SK-N-SH (cell line): ENCODE data around the gene HSD3B7. TPM values are rescaled to one million over a fixed set of nuclear protein-coding genes. Genes with fewer than 3 reads are reported as not detected.

Experiments
- CTCF ChIA-PET: fragments of 300-600, 350-600 bp; formaldehyde crosslinking; extraction: SDS; loops from one replicate; lab custom pipeline; 2021; lab: Yijun Ruan, JAX
- POLR2A ChIA-PET: fragments of 350-600 bp; sonication (Branson Sonifier 250); formaldehyde crosslinking; extraction: SDS; loops from one replicate; lab custom pipeline; 2020; ENCODE audit warnings: antibody characterized with exemption, inconsistent platforms; lab: Yijun Ruan, JAX
- DNase-seq: peaks from one replicate; pipeline ENCODE4 v3.0.0; 2012
- H2AFZ ChIP-seq: fragments of 200-600 bp; sonication (generic); 2 replicates; pipeline ENCODE4 v1.8.1; 2016; ENCODE audit warnings: antibody characterized with exemption, mild to moderate bottlenecking, low read depth
- H3F3A ChIP-seq: fragments of 200-600 bp; sonication (generic); replicated peaks from 2 replicates; pipeline ENCODE3; 2016; ENCODE audit warnings: antibody characterized with exemption, mild to moderate bottlenecking; ENCODE audit not compliant: insufficient read depth
- H3K27ac ChIP-seq, 2 experiments: fragments of 200-500 bp in 1 of 2; fragments of 200-600 bp in 1 of 2; sonication (Bioruptor generic) in 1 of 2; sonication (generic), shearing (Covaris generic) in 1 of 2; 2 replicates each; pipeline versions ENCODE4 v1.5.1 to v1.6.1; 2014 to 2016; ENCODE audit warnings: low read depth in 2 of 2, inconsistent platforms in 1 of 2, low read length in 1 of 2, mild to moderate bottlenecking in 1 of 2, mixed read lengths in 1 of 2
- H3K27me3 ChIP-seq: fragments of 200-600 bp; sonication (generic), shearing (Covaris generic); 2 replicates; pipeline ENCODE4 v1.6.1; 2016; ENCODE audit warnings: mixed run types; ENCODE audit not compliant: insufficient read depth
- H3K36me3 ChIP-seq, 2 experiments: fragments of 200-500 bp in 1 of 2; fragments of 200-600 bp in 1 of 2; sonication (Bioruptor generic) in 1 of 2; sonication (generic) in 1 of 2; replicated peaks in 1 of 2; 2 replicates each; pipeline versions ENCODE3 to v1.5.1; 2014 to 2016; ENCODE audit warnings: low read length in 1 of 2, mild to moderate bottlenecking in 1 of 2; ENCODE audit not compliant: insufficient read depth in 2 of 2, control insufficient read depth in 1 of 2
- H3K4me1 ChIP-seq, 2 experiments: fragments of 200-500 bp in 1 of 2; fragments of 200-600 bp in 1 of 2; sonication (Bioruptor generic) in 1 of 2; sonication (generic), shearing (Covaris generic) in 1 of 2; 2 replicates each; pipeline versions ENCODE4 v1.5.1 to v1.6.1; 2014 to 2016; ENCODE audit warnings: low read depth in 1 of 2, low read length in 1 of 2, mixed run types in 1 of 2; ENCODE audit not compliant: insufficient read depth in 2 of 2, control insufficient read depth in 1 of 2
- H3K4me2 ChIP-seq: fragments of 200-600 bp; sonication (generic), shearing (Covaris generic); 2 replicates; pipeline ENCODE4 v1.6.1; 2017; ENCODE audit warnings: mixed run types
- H3K4me3 ChIP-seq, 2 experiments: fragments of 200-500 bp in 1 of 2; fragments of 200-600 bp in 1 of 2; sonication (Bioruptor generic) in 1 of 2; sonication (generic), shearing (Covaris generic) in 1 of 2; 2 replicates each; pipeline versions ENCODE4 v1.5.1 to v1.8.1; 2014 to 2016; ENCODE audit warnings: low read depth in 2 of 2, inconsistent platforms in 1 of 2, low read length in 1 of 2, mild to moderate bottlenecking in 1 of 2, mixed read lengths in 1 of 2, moderate library complexity in 1 of 2
- H3K79me2 ChIP-seq: fragments of 200-600 bp; sonication (generic); 2 replicates; pipeline ENCODE4 v1.8.1; 2017; ENCODE audit warnings: mild to moderate bottlenecking; ENCODE audit not compliant: insufficient read depth
- H3K9ac ChIP-seq: fragments of 200-600 bp; sonication (generic); 2 replicates; pipeline ENCODE4 v1.6.1; 2017; ENCODE audit warnings: mixed run types
- H3K9me2 ChIP-seq: fragments of 200-600 bp; sonication (generic); 2 replicates; pipeline ENCODE4 v1.6.1; 2017; ENCODE audit warnings: mixed run types
- H3K9me3 ChIP-seq: fragments of 200-600 bp; sonication (generic); 2 replicates; pipeline ENCODE4 v1.6.1; 2017; ENCODE audit warnings: mixed run types, mild to moderate bottlenecking, moderate library complexity
- H4K20me1 ChIP-seq: fragments of 200-600 bp; sonication (generic); 2 replicates; pipeline ENCODE4 v1.6.1; 2017; ENCODE audit warnings: mild to moderate bottlenecking, mixed run types; ENCODE audit not compliant: insufficient read depth
- CHD2 ChIP-seq: fragments of 150-350 bp; IDR thresholded peaks from 2 replicates; pipeline ENCODE4 v1.6.1; 2018; ENCODE audit warnings: low read length; ENCODE audit not compliant: partially characterized antibody
- ELF1 ChIP-seq: IDR thresholded peaks from 2 replicates; pipeline ENCODE4 v1.4.0; 2012
- EP300 ChIP-seq, 2 experiments: IDR thresholded peaks; 2 replicates each; pipeline versions ENCODE4 v1.4.0 to v1.6.1; 2012; ENCODE audit warnings: borderline replicate concordance in 1 of 2, low read depth in 1 of 2, low read length in 1 of 2
- EZH2phosphoT487 ChIP-seq: fragments of 200-600 bp; sonication (generic); IDR thresholded peaks from 2 replicates; pipeline ENCODE4 v1.6.1; 2017; ENCODE audit warnings: low read depth, mixed run types, mild to moderate bottlenecking, antibody characterized with exemption, moderate library complexity, borderline replicate concordance
- FOSL2 ChIP-seq: IDR thresholded peaks from 2 replicates; pipeline ENCODE4 v1.4.0; 2012; ENCODE audit warnings: low read depth, mild to moderate bottlenecking, moderate library complexity, borderline replicate concordance
- FOXJ3 ChIP-seq: sonication (generic); formaldehyde crosslinking; IDR thresholded peaks from 2 replicates; pipeline ENCODE4 v1.5.1; 2020; ENCODE audit warnings: mild to moderate bottlenecking, missing genetic modification reagents
- GATA2 ChIP-seq: sonication (generic); formaldehyde crosslinking; IDR thresholded peaks from 2 replicates; pipeline ENCODE4 v1.5.0; 2020; ENCODE audit warnings: mild to moderate bottlenecking, missing genetic modification reagents
- IRF3 ChIP-seq: fragments of 150-350 bp; IDR thresholded peaks from 2 replicates; pipeline ENCODE4 v1.6.1; 2016; ENCODE audit warnings: mild to moderate bottlenecking, low read depth, low read length
- MEF2A ChIP-seq: IDR thresholded peaks from 2 replicates; pipeline ENCODE4 v1.4.0; 2012; ENCODE audit warnings: low read depth, borderline replicate concordance
- NFIC ChIP-seq: IDR thresholded peaks from 2 replicates; pipeline ENCODE4 v1.4.0; 2012; ENCODE audit warnings: borderline replicate concordance
- NRF1 ChIP-seq: IDR thresholded peaks from 2 replicates; pipeline ENCODE4 v1.6.1; 2012; ENCODE audit warnings: low read depth, mild to moderate bottlenecking, low read length
- POLR2AphosphoS5 ChIP-seq: IDR thresholded peaks from 2 replicates; pipeline ENCODE4 v1.6.1; 2012; ENCODE audit warnings: low read depth, low read length
- RAD21 ChIP-seq: IDR thresholded peaks from 2 replicates; pipeline ENCODE4 v1.6.1; 2012; ENCODE audit warnings: mild to moderate bottlenecking, low read length
- RCOR1 ChIP-seq: fragments of 150-350 bp; IDR thresholded peaks from 2 replicates; pipeline ENCODE4 v1.6.1; 2017; ENCODE audit warnings: antibody characterized with exemption, low read length
- RXRA ChIP-seq: IDR thresholded peaks from 2 replicates; pipeline ENCODE4 v1.4.0; 2012; ENCODE audit warnings: low read depth, mild to moderate bottlenecking, borderline replicate concordance
- SMC3 ChIP-seq: IDR thresholded peaks from 2 replicates; pipeline ENCODE4 v1.6.1; 2012; ENCODE audit warnings: low read depth, low read length, improper control_type of control experiment
- TAF1 ChIP-seq: IDR thresholded peaks from 2 replicates; pipeline ENCODE4 v1.6.1; 2012; ENCODE audit warnings: low read depth, mild to moderate bottlenecking, low read length, moderate library complexity, borderline replicate concordance
- TCF12 ChIP-seq: IDR thresholded peaks from 2 replicates; pipeline ENCODE4 v1.4.0; 2012
- TEAD4 ChIP-seq: IDR thresholded peaks from 2 replicates; pipeline ENCODE4 v1.4.0; 2012; ENCODE audit warnings: mild to moderate bottlenecking, borderline replicate concordance; ENCODE audit not compliant: insufficient read depth
- USF1 ChIP-seq: IDR thresholded peaks from 2 replicates; pipeline ENCODE4 v1.4.0; 2012; ENCODE audit warnings: low read depth, borderline replicate concordance
- USF2 ChIP-seq: fragments of 150-350 bp; IDR thresholded peaks from 2 replicates; pipeline ENCODE4 v1.6.1; 2017; ENCODE audit warnings: antibody characterized with exemption, low read length, low read depth, borderline replicate concordance
- YY1 ChIP-seq: IDR thresholded peaks from 2 replicates; pipeline ENCODE4 v1.4.0; 2012; ENCODE audit warnings: low read depth, mild to moderate bottlenecking
- WGBS: methylation state at CpG from one replicate; pipeline ENCODE4 v1.1.6; 2017; ENCODE audit warnings: low lambda C conversion rate; 5-methylcytosine and 5-hydroxymethylcytosine counted together
- polyA plus RNA-seq, 3 experiments: library from polyadenylated mRNA; depleted of rRNA; stranded (reverse); fragments of >200 nt; gene quantifications; 2 replicates each; pipeline ENCODE4 v1.2.3, GENCODE V29; 2012
- TF ChIP-seq, protein P1 (sequence below): IDR thresholded peaks from 2 replicates; pipeline ENCODE4 v1.4.0; 2012; ENCODE audit warnings: low read depth, borderline replicate concordance
- TF ChIP-seq, protein P2 (sequence below): fragments of 200-600 bp; sonication (generic); IDR thresholded peaks from 2 replicates; pipeline ENCODE4 v1.6.1; 2017; ENCODE audit warnings: antibody characterized with exemption, mild to moderate bottlenecking, moderate library complexity
- TF ChIP-seq, protein P3 (sequence below): IDR thresholded peaks from 2 replicates; pipeline ENCODE4 v1.4.0; 2012; ENCODE audit warnings: low read depth

The HSD3B7 gene
- polyA plus RNA-seq, 1 of the 3 experiments (the other 2 are of a cell fraction) = 12.2 TPM

GRCh38 chr16:30948667-30949649 is 36.0 kb upstream of the HSD3B7 start, which contains the start of gene ORAI3:
Gene ORAI3, plus strand, starts transcription at chr16:30949068. Its CDS starts 222 bp downstream, at chr16:30949290.
- Histone ChIP-seq H3K4me1 (peaks cover 0 to 29% of the 10 kb centered on the region in 2 experiments; a peak in 1 of 4 replicates), H3K9ac (peak within 1 kb of the TSS; percentile 86), H2AFZ (peak within 1 kb of the TSS; percentile 59; the same call in 1 of the 2 replicates), H3K4me3 (peak within 1 kb of the TSS; percentile 80 to 93), H3K27ac (peak within 1 kb of the TSS; percentile 86 to 91), H3K27me3 (no peaks in the 10 kb centered on the region), H3K36me3 (peaks cover 8 to 18% of the 10 kb centered on the region in 2 experiments), H3K79me2 (peaks cover 12% of the 10 kb centered on the region), H3K4me2 (peak within 1 kb of the TSS; percentile 97), H3K9me3 (no peaks in the 10 kb centered on the region), H4K20me1 (no peaks in the 10 kb centered on the region), H3F3A (peaks cover 49% of the 10 kb centered on the region), H3K9me2 (no peaks in the 10 kb centered on the region)
- DNase-seq = peak; percentile 80
- 0% methylated on average over 20 of the region's 70 CpGs for WGBS
- ChIA-PET POLR2A (interaction anchor here (0.7 to 1.3 kb wide), 4 partner anchors 7 to 134 kb away, joined by 3 to 6 read pairs (median 4); partner anchors contain the start of gene FBXL19), CTCF (interaction anchor here (0.7 to 6.4 kb wide), 4 partner anchors 8 to 494 kb away, joined by 3 to 45 read pairs (median 6); partner anchors contain the start of gene ZNF843)
- TF ChIP-seq, protein P1, sequence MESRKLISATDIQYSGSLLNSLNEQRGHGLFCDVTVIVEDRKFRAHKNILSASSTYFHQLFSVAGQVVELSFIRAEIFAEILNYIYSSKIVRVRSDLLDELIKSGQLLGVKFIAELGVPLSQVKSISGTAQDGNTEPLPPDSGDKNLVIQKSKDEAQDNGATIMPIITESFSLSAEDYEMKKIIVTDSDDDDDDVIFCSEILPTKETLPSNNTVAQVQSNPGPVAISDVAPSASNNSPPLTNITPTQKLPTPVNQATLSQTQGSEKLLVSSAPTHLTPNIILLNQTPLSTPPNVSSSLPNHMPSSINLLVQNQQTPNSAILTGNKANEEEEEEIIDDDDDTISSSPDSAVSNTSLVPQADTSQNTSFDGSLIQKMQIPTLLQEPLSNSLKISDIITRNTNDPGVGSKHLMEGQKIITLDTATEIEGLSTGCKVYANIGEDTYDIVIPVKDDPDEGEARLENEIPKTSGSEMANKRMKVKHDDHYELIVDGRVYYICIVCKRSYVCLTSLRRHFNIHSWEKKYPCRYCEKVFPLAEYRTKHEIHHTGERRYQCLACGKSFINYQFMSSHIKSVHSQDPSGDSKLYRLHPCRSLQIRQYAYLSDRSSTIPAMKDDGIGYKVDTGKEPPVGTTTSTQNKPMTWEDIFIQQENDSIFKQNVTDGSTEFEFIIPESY = peak; percentile 39; the same call in 1 of the 2 replicates
- TF ChIP-seq TEAD4 (no peak), MEF2A (no peak; the same call in 1 of the 2 replicates), ELF1 (peak; percentile 66; the same call in 1 of the 2 replicates), RAD21 (no peak), SMC3 (no peak), FOSL2 (no peak), POLR2AphosphoS5 (peak; percentile 71), FOXJ3 (no peak), IRF3 (no peak), EZH2phosphoT487 (no peak), NRF1 (no peak), TCF12 (peak; percentile 25; the same call in 1 of the 2 replicates), YY1 (0 out of 2 replicates have a peak, but pooled peaks have one; percentile 49), EP300 (IDR thresholded peaks at IDR 0.05; ENCODE audit: borderline replicate concordance in 1 of 2, low read depth in 1 of 2, low read length in 1 of 2) (no peak), RXRA (no peak), USF1 (peak; percentile 65), RCOR1 (no peak), TAF1 (peak; percentile 58), GATA2 (CRISPR knock-in tag) (no peak), USF2 (no peak), NFIC (no peak), CHD2 (no peak)
- TF ChIP-seq, protein P2, sequence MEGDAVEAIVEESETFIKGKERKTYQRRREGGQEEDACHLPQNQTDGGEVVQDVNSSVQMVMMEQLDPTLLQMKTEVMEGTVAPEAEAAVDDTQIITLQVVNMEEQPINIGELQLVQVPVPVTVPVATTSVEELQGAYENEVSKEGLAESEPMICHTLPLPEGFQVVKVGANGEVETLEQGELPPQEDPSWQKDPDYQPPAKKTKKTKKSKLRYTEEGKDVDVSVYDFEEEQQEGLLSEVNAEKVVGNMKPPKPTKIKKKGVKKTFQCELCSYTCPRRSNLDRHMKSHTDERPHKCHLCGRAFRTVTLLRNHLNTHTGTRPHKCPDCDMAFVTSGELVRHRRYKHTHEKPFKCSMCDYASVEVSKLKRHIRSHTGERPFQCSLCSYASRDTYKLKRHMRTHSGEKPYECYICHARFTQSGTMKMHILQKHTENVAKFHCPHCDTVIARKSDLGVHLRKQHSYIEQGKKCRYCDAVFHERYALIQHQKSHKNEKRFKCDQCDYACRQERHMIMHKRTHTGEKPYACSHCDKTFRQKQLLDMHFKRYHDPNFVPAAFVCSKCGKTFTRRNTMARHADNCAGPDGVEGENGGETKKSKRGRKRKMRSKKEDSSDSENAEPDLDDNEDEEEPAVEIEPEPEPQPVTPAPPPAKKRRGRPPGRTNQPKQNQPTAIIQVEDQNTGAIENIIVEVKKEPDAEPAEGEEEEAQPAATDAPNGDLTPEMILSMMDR = no peak
- TF ChIP-seq, protein P3, sequence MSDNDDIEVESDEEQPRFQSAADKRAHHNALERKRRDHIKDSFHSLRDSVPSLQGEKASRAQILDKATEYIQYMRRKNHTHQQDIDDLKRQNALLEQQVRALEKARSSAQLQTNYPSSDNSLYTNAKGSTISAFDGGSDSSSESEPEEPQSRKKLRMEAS = peak; percentile 32; the same call in 1 of the 2 replicates
